ENCODE data around the gene C2CD4D. TPM values are rescaled to one million over a fixed set of nuclear protein-coding genes. Genes with fewer than 3 reads are reported as not detected.

C2CD4D gene
- total RNA-seq, 2 experiments from 2014 or later = 3.0 to 3.7 TPM

GRCh38 chr1:151829352-151830046, 10.1 kb downstream of the C2CD4D start:
- Mint-ChIP-seq H3K36me3 (ENCODE audit: low read depth) (no peaks in the 10 kb centered on the region), H3K4me3 (peak overlapping the region; percentile 65), H3K9me3 (no peaks in the 10 kb centered on the region), H3K4me1 (peaks cover 91% of the 10 kb centered on the region), H3K27me3 (no peaks in the 10 kb centered on the region), H3K27ac (peak overlapping the region; percentile 97)
- ChIA-PET POLR2A (interaction anchor here (1.0 to 6.3 kb wide), 12 partner anchors 8 to 548 kb away, joined by 3 to 48 read pairs (median 6); partner anchors contain the start of genes C2CD4D, MRPL9, PSMB4 and TDRKH), CTCF (interaction anchor here (0.6 to 1.7 kb wide), 9 partner anchors 8 to 173 kb away, joined by 3 to 11 read pairs (median 3); partner anchors contain the start of gene C2CD4D)
- DNase-seq = peak; percentile 39

GRCh38 chr1:151828921-151829320, 10.7 kb downstream of the C2CD4D start:
- no peaks in the 10 kb centered on the region for H3K36me3 Mint-ChIP-seq (ENCODE audit: low read depth)
- no peak for DNase-seq
- H3K4me1 Mint-ChIP-seq = peaks cover 90% of the 10 kb centered on the region
- no peaks in the 10 kb centered on the region for H3K9me3 Mint-ChIP-seq
- H3K27ac Mint-ChIP-seq = peak overlapping the region; percentile 97
- POLR2A ChIA-PET = interaction anchor here (0.7 to 6.3 kb wide), 8 partner anchors 8 to 430 kb away, joined by 3 to 48 read pairs (median 11); partner anchors contain the start of genes C2CD4D, TDRKH and THEM4
- H3K27me3 Mint-ChIP-seq = no peaks in the 10 kb centered on the region
- H3K4me3 Mint-ChIP-seq = peak overlapping the region; percentile 65
- CTCF ChIA-PET = interaction anchor here (0.6 to 3.5 kb wide), 5 partner anchors 8 to 235 kb away, joined by 3 to 21 read pairs (median 3); partner anchors contain the start of gene C2CD4D

GRCh38 chr1:151827853-151828252, 11.8 kb downstream of the C2CD4D start:
- Mint-ChIP-seq H3K4me1 (peaks cover 86% of the 10 kb centered on the region), H3K36me3 (ENCODE audit: low read depth) (peaks cover under 1% of the 10 kb centered on the region), H3K27me3 (no peaks in the 10 kb centered on the region), H3K4me3 (peak overlapping the region; percentile 65), H3K9me3 (no peaks in the 10 kb centered on the region), H3K27ac (peak overlapping the region; percentile 97)
- ChIA-PET POLR2A (interaction anchor here (0.6 to 6.3 kb wide), 7 partner anchors 8 to 208 kb away, joined by 3 to 48 read pairs (median 15); partner anchors contain the start of genes C2CD4D, MRPL9 and TDRKH), CTCF (interaction anchor here (1.0 to 3.5 kb wide), 3 partner anchors 9 to 234 kb away, joined by 3 to 21 read pairs (median 4); no protein-coding TSS in a partner anchor)
- peak; percentile 47 for DNase-seq

- Mint-ChIP-seq H3K27ac (peak overlapping the region; percentile 97), H3K9me3 (no peaks in the 10 kb centered on the region), H3K4me3 (peak overlapping the region; percentile 81), H3K27me3 (no peaks in the 10 kb centered on the region), H3K4me1 (peaks cover 85% of the 10 kb centered on the region), H3K36me3 (ENCODE audit: low read depth) (peaks cover 3% of the 10 kb centered on the region)
- CTCF ChIA-PET = interaction anchor here (3.5 kb wide), 1 partner anchor 11 kb away, joined by 21 read pairs; no protein-coding TSS in a partner anchor
- peak; percentile 47 for DNase-seq
- POLR2A ChIA-PET = interaction anchor here (0.6 to 3.1 kb wide), 5 partner anchors 9 to 211 kb away, joined by 3 to 18 read pairs (median 8); partner anchors contain the start of gene S100A11
These were observed 13.6 kb downstream of the C2CD4D start for GRCh38 chr1:151825751-151826660.

GRCh38 chr1:151825204-151825603, 14.4 kb downstream of the C2CD4D start:
- POLR2A ChIA-PET = interaction anchor here (0.6 to 3.0 kb wide), 6 partner anchors 9 to 212 kb away, joined by 3 to 17 read pairs (median 6); partner anchors contain the start of genes C2CD4D and S100A11
- Mint-ChIP-seq H3K36me3 (ENCODE audit: low read depth) (peaks cover 3% of the 10 kb centered on the region), H3K27ac (peak overlapping the region; percentile 97), H3K27me3 (no peaks in the 10 kb centered on the region), H3K4me1 (peaks cover 85% of the 10 kb centered on the region), H3K9me3 (no peaks in the 10 kb centered on the region), H3K4me3 (peak overlapping the region; percentile 81)
- CTCF ChIA-PET = interaction anchor here (1.2 to 3.5 kb wide), 3 partner anchors 9 to 35 kb away, joined by 3 to 21 read pairs (median 3); partner anchors contain the start of gene TDRKH
- no peak for DNase-seq

- peaks cover 85% of the 10 kb centered on the region for H3K4me1 Mint-ChIP-seq
- POLR2A ChIA-PET = interaction anchor here (1.1 to 2.4 kb wide), 4 partner anchors 13 to 20 kb away, joined by 3 to 13 read pairs (median 6); partner anchors contain the start of gene C2CD4D
- CTCF ChIA-PET = interaction anchor here (1.0 to 1.5 kb wide), 2 partner anchors 13 to 34 kb away, joined by 3 to 5 read pairs; no protein-coding TSS in a partner anchor
- H3K9me3 Mint-ChIP-seq = no peaks in the 10 kb centered on the region
- no peaks in the 10 kb centered on the region for H3K27me3 Mint-ChIP-seq
- no peak for DNase-seq
- peak overlapping the region; percentile 74 for H3K27ac Mint-ChIP-seq
- peaks cover 6% of the 10 kb centered on the region for H3K36me3 Mint-ChIP-seq (ENCODE audit: low read depth)
- H3K4me3 Mint-ChIP-seq = peak overlapping the region; percentile 81
These were observed 16.4 kb downstream of the C2CD4D start for GRCh38 chr1:151823175-151823574.

- H3K4me1 Mint-ChIP-seq = peaks cover 85% of the 10 kb centered on the region
- POLR2A ChIA-PET = interaction anchor here (0.6 to 2.9 kb wide), 7 partner anchors 8 to 541 kb away, joined by 3 to 16 read pairs (median 3); partner anchors contain the start of gene C2CD4D
- no peak for DNase-seq
These were observed 17.2 kb downstream of the C2CD4D start for GRCh38 chr1:151822404-151822803.

GRCh38 chr1:151820940-151821339, 18.7 kb downstream of the C2CD4D start:
- H3K9me3 Mint-ChIP-seq = no peaks in the 10 kb centered on the region
- CTCF ChIA-PET = interaction anchor here (0.9 to 2.1 kb wide), 7 partner anchors 10 to 181 kb away, joined by 3 to 11 read pairs (median 5); no protein-coding TSS in a partner anchor
- peaks cover 11% of the 10 kb centered on the region for H3K36me3 Mint-ChIP-seq (ENCODE audit: low read depth)
- POLR2A ChIA-PET = interaction anchor here (0.8 to 2.9 kb wide), 14 partner anchors 7 to 494 kb away, joined by 3 to 16 read pairs (median 6); partner anchors contain the start of genes C2CD4D, LINGO4, MRPL9 and TDRKH
- H3K27me3 Mint-ChIP-seq = no peaks in the 10 kb centered on the region
- DNase-seq = no peak
- peak overlapping the region; percentile 74 for H3K27ac Mint-ChIP-seq
- peak overlapping the region; percentile 66 for H3K4me3 Mint-ChIP-seq
- peaks cover 87% of the 10 kb centered on the region for H3K4me1 Mint-ChIP-seq

More at GRCh38 chr1:151822404-151822803, 17.2 kb downstream of the C2CD4D start:
- CTCF ChIA-PET = interaction anchor here (0.6 to 1.5 kb wide), 3 partner anchors 14 to 626 kb away, joined by 4 to 5 read pairs (median 4); no protein-coding TSS in a partner anchor
- Mint-ChIP-seq H3K4me3 (peak overlapping the region; percentile 81), H3K9me3 (no peaks in the 10 kb centered on the region), H3K27me3 (no peaks in the 10 kb centered on the region), H3K27ac (peak overlapping the region; percentile 74), H3K36me3 (ENCODE audit: low read depth) (peaks cover 6% of the 10 kb centered on the region)

GRCh38 chr1:151819976-151820623, 19.5 kb downstream of the C2CD4D start:
- H3K27me3 Mint-ChIP-seq = no peaks in the 10 kb centered on the region
- ChIA-PET CTCF (interaction anchor here (0.9 to 2.1 kb wide), 4 partner anchors 10 to 182 kb away, joined by 3 to 11 read pairs (median 6); no protein-coding TSS in a partner anchor), POLR2A (interaction anchor here (0.8 to 2.9 kb wide), 12 partner anchors 8 to 493 kb away, joined by 3 to 16 read pairs (median 6); partner anchors contain the start of genes LINGO4, MRPL9 and TDRKH)
- H3K27ac Mint-ChIP-seq = peak overlapping the region; percentile 74
- no peaks in the 10 kb centered on the region for H3K9me3 Mint-ChIP-seq
- H3K4me3 Mint-ChIP-seq = peak overlapping the region; percentile 9
- H3K36me3 Mint-ChIP-seq (ENCODE audit: low read depth) = peaks cover 15% of the 10 kb centered on the region
- no peak for DNase-seq
- H3K4me1 Mint-ChIP-seq = peaks cover 91% of the 10 kb centered on the region

- POLR2A ChIA-PET = interaction anchor here (1.5 kb wide), 1 partner anchor 9 kb away, joined by 5 read pairs; no protein-coding TSS in a partner anchor
- CTCF ChIA-PET = no interaction called here
- no peak for DNase-seq
- Mint-ChIP-seq H3K4me1 (peaks cover 94% of the 10 kb centered on the region), H3K4me3 (peak overlapping the region; percentile 9), H3K27me3 (no peaks in the 10 kb centered on the region), H3K9me3 (no peaks in the 10 kb centered on the region), H3K27ac (peak overlapping the region; percentile 74), H3K36me3 (ENCODE audit: low read depth) (peaks cover 15% of the 10 kb centered on the region)
These were observed 20.3 kb downstream of the C2CD4D start for GRCh38 chr1:151819227-151819835.

- POLR2A ChIA-PET = interaction anchor here (1.1 to 4.8 kb wide), 4 partner anchors 8 to 54 kb away, joined by 3 to 48 read pairs (median 10); partner anchors contain the start of genes MRPL9 and RORC
- no peak overlapping the region for H3K4me3 Mint-ChIP-seq
- peak overlapping the region; percentile 80 for H3K27ac Mint-ChIP-seq
- no peaks in the 10 kb centered on the region for H3K27me3 Mint-ChIP-seq
- peaks cover 97% of the 10 kb centered on the region for H3K4me1 Mint-ChIP-seq
- CTCF ChIA-PET = interaction anchor here (1.8 to 2.3 kb wide), 2 partner anchors 19 to 28 kb away, joined by 6 read pairs; partner anchors contain the start of gene TDRKH
- peaks cover 13% of the 10 kb centered on the region for H3K36me3 Mint-ChIP-seq (ENCODE audit: low read depth)
- no peak for DNase-seq
- H3K9me3 Mint-ChIP-seq = no peaks in the 10 kb centered on the region
These were observed 22.3 kb downstream of the C2CD4D start for GRCh38 chr1:151817353-151817730.

Data from activated CD4-positive, alpha-beta memory T cell treated with anti-CD3 and anti-CD28 coated beads, Interleukin-2, amount 10 ng/mL, durations not matched to agents 7 days and 5 days (primary cell).